Inflammatory macrophage treated with lipopolysaccharide for 4 hours (primary cell): ENCODE results near the gene CCL17.
"Not testable (repeated sequence)": the region's sequence is repeated elsewhere in the genome, so short reads cannot be mapped to it uniquely, and the experiment has no call there.

Source experiments
- DNase-seq: peaks from one replicate; pipeline ENCODE4 v3.0.0-alpha.2; 2020

The CCL17 gene

GRCh38 chr16:57435838-57436237 lies 31.3 kb downstream of the CCL17 start:
- DNase-seq: no peak

- not testable (repeated sequence) for DNase-seq
These were observed 35.4 kb downstream of the CCL17 start for GRCh38 chr16:57439947-57440346.

- not testable (repeated sequence) for DNase-seq
These were observed 36.0 kb downstream of the CCL17 start for GRCh38 chr16:57440551-57440950.

GRCh38 chr16:57444711-57445110 lies 40.1 kb downstream of the CCL17 start:
- DNase-seq: peak; percentile 10

GRCh38 chr16:57445510-57445909 lies 40.9 kb downstream of the CCL17 start:
- no peak for DNase-seq

GRCh38 chr16:57446531-57447185 lies 42.1 kb downstream of the CCL17 start:
- peak; percentile 20 for DNase-seq

- peak; percentile 96 for DNase-seq
These were observed 42.8 kb downstream of the CCL17 start, which contains the start of the genes CIAPIN1 and COQ9 for GRCh38 chr16:57447186-57447962. Gene CIAPIN1 (minus strand): TSS chr16:57447385. CDS start chr16:57440928, 6,457 bp downstream. Gene COQ9 (plus strand): TSS chr16:57447479. CDS start chr16:57447506, 27 bp downstream.

GRCh38 chr16:57452021-57452420 lies 47.5 kb downstream of the CCL17 start:
- DNase-seq: peak; percentile 25

GRCh38 chr16:57462209-57462977 lies 57.8 kb downstream of the CCL17 start, which contains the start of gene POLR2C:
Gene POLR2C (plus strand): TSS chr16:57462679. CDS start chr16:57462725, 46 bp downstream.
- DNase-seq: peak; percentile 86

- peak; percentile 12 for DNase-seq
These were observed 58.4 kb downstream of the CCL17 start for GRCh38 chr16:57462978-57463362.

- DNase-seq: no peak
These were observed 60.0 kb downstream of the CCL17 start for GRCh38 chr16:57464523-57464922.
